ENCODE results near the gene KBTBD6. TPM values are rescaled to one million over a fixed set of nuclear protein-coding genes. Genes with fewer than 3 reads are reported as not detected.
"Not testable (repeated sequence)": the region's sequence is repeated elsewhere in the genome, so short reads cannot be mapped to it uniquely, and the experiment has no call there.

KBTBD6 gene
- total RNA-seq, 1 donor: 17.7 TPM

DNA sequence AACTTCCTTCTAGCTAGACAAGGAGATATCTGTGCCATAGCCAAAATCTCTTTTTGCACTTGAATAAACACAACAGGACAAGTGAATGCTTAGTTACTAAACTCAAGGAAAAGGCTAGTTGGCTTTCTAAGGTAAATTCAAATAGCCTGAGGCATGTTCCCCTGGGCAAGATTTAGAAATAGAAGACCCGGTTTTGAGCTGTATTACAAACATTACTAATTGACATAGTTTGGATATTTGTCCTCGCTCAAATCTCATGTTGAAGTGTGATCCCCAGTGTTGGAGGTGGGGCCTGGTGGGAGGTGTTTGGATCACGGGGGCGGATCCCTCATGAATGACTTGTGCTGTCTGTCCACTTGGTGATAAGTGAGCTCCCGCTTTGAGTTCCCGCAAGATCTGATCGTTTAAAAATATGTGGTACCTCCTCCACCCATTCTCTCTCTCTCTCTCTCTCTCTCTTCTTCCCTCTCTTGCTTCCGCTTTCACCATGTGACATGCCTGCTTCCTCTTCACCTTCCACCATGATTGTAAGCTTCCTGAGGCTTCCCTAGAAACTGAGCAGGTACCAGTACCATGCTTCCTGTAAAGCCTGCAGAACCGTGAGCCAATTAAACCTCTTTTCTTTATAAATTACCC is 3.9 kb upstream of the KBTBD6 start:
- TF ChIP-seq, protein P1, sequence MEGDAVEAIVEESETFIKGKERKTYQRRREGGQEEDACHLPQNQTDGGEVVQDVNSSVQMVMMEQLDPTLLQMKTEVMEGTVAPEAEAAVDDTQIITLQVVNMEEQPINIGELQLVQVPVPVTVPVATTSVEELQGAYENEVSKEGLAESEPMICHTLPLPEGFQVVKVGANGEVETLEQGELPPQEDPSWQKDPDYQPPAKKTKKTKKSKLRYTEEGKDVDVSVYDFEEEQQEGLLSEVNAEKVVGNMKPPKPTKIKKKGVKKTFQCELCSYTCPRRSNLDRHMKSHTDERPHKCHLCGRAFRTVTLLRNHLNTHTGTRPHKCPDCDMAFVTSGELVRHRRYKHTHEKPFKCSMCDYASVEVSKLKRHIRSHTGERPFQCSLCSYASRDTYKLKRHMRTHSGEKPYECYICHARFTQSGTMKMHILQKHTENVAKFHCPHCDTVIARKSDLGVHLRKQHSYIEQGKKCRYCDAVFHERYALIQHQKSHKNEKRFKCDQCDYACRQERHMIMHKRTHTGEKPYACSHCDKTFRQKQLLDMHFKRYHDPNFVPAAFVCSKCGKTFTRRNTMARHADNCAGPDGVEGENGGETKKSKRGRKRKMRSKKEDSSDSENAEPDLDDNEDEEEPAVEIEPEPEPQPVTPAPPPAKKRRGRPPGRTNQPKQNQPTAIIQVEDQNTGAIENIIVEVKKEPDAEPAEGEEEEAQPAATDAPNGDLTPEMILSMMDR (IDR thresholded peaks at IDR 0.05; ENCODE audit: insufficient read depth, low read depth, low read length): no peak
- no peak for DNase-seq (ENCODE audit: low read depth)
- no peak overlapping the region for H3K4me3 ChIP-seq (ENCODE audit: low read depth, low read length)

DNA sequence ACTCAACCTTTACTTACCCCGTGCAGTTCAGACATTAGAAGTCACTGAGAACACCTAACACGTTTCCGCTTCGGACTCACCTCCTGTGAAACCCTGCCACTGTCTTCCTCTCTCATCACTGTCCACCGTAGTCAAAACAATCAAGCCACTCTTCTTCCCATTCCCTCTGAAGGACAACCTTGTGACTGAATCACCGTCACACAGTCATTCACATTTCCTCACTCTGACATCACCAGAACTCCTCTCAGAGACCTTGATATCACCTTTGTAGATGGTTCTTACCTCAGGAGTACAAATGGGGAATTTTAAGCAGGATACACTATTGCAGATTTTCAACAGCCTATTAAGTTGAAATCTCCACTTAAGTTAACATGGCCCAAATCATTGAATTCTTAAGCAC is 1.3 kb upstream of the KBTBD6 start:
- DNase-seq (ENCODE audit: low read depth): no peak
- TF ChIP-seq, protein P1 (IDR thresholded peaks at IDR 0.05; ENCODE audit: insufficient read depth, low read depth, low read length): no peak
- H3K4me3 ChIP-seq (ENCODE audit: low read depth, low read length): no peak overlapping the region

DNA sequence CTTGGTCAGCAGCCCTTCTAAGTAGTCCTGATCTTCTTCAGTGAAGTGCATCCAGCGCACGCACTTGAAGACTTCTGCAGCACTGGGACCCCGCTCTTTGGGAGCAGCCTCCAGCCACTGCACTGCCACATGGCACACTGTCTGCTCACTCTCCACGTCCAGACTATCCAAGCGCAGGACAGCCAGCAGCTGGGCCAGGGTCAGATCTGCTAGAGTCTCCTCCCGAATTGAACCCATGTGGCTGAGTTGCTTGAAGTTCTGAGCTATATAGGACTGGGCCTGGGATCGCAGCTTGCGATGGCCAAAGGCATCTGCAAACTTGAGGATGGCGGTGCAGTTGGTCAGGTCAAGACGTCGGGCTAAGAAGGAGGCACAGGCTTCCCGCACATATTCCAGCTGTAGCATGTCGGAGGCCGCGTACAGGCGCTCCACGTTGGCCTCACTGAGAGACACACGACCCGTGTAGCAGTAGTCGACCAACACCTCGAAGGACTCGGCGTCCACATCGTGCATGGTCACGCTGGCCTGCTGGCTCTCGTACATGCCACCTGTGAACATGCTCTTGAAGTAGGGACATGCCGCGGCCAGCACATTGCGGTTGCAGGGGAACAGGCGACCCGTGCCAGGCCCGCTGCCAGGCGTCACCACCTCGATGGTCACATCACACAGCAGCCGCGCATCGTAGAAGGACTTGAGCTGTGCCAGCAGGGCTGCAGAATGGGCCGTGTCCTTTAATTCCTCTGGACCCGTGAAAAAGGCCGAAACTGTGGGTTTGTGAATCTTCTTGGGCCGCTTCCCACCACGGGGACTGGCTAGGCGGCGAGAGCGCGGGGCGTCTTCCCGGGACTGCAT is 716 bp downstream of the KBTBD6 start:
- not testable (repeated sequence) for DNase-seq (ENCODE audit: low read depth)
- peak overlapping the region; percentile 82 for H3K4me3 ChIP-seq (ENCODE audit: low read depth, low read length)

DNA sequence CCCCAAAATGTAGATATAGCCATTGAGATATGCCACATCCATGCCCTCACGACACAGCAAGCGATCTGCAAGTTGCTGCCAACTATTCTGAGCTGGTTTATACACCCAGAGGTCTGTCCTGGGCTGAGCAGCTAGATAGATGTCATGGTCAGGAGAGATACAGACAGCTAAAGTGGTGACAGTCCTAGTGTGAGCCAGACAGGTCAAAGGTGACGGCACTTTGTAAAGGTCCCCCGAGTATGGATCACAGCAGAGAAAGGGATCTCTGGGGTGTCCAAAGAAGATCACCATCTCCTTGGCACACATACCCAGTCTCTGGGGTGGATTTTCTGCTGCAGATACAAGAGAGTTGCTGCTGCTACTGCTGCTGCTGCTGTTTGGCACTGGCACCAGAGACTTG is 1.4 kb downstream of the KBTBD6 start:
- H3K4me3 ChIP-seq (ENCODE audit: low read depth, low read length): peak overlapping the region; percentile 38
- not testable (repeated sequence) for DNase-seq (ENCODE audit: low read depth)

DNA sequence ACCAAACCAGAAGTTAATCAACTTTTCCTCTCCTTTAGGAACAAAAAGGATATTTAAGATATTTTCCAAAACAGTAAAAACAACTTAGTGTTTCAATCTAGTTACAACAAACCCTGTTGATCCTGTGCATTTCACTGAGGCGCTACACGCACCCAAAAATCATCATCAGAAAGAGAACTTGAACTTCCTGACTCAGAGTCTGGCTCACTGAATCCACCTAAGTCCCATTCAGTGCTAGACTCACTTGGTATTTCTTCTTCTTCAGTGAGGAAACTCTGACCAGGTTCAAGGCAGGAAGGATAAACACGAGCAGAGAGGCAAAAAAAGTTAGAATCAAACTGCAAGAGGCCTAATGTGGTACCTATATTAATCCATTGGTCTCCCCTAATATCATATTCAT is 2.2 kb downstream of the KBTBD6 start:
- H3K4me3 ChIP-seq (ENCODE audit: low read depth, low read length): peak overlapping the region; percentile 40
- TF ChIP-seq, protein P1 (IDR thresholded peaks at IDR 0.05; ENCODE audit: insufficient read depth, low read depth, low read length): no peak
- DNase-seq (ENCODE audit: low read depth): no peak

DNA sequence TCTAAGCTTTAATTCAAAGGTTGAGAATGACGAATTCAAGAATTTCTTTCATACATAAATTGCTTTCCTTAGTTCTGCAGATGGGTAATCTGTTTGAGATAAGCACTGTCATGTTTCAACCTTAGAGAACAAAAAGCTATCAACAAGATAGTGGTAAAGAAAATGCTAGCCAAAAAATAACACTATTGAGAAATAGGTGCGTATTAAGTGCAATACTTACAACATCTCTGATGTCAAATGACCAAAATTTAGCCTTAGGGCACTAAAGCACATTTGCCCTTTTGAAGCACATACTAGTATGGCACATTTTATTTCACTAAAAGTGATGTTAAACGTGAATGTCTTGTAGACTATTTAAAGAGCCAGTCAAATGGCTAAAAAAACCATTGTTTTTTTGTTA is 4.9 kb downstream of the KBTBD6 start:
- H3K4me3 ChIP-seq (ENCODE audit: low read depth, low read length): no peak overlapping the region
- TF ChIP-seq, protein P1 (IDR thresholded peaks at IDR 0.05; ENCODE audit: insufficient read depth, low read depth, low read length): no peak
- peak; percentile 56 for DNase-seq (ENCODE audit: low read depth)

DNA sequence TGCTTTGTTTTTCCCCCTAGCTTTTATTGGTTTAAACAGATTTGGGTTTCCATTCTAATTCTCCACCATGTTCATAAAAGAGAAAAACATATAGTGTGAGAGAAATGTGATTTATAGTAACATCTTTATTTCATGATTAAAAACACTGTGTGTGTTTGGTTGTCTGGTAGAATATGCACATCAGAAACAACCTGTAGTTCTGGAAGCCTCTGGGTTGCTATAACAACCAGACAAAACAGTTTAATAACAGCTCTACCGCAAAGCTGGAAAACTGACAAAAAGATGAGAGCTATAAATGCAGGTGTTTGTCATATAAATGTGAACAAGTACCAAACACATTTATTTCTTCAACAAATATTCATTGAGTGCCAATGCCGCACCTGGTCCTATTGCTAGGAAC is 9.8 kb downstream of the KBTBD6 start:
- TF ChIP-seq, protein P1 (IDR thresholded peaks at IDR 0.05; ENCODE audit: insufficient read depth, low read depth, low read length): no peak
- H3K4me3 ChIP-seq (ENCODE audit: low read depth, low read length): no peak overlapping the region
- no peak for DNase-seq (ENCODE audit: low read depth)

DNA sequence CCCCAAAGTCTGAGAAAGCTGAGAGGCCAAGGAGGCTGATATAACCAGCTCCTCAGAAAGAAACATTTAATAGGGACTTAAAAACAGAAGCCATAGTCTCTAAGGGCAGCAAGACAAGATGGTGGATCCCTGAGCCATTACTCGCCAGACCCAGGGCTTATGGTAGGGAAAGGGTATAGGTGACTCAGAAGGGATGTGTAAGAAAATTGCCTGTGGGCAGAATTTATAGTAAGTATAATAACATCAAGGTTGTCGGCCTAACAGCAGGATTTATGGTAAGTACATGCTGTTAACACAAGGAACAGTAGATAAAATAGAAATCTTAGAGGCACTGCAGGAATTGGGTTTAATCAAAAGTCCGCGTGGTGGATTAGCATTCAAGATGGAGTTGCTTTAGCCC is 14.7 kb downstream of the KBTBD6 start:
- TF ChIP-seq, protein P1 (IDR thresholded peaks at IDR 0.05; ENCODE audit: insufficient read depth, low read depth, low read length): no peak
- DNase-seq (ENCODE audit: low read depth): no peak
- no peak overlapping the region for H3K4me3 ChIP-seq (ENCODE audit: low read depth, low read length)
